ENCODE measurements around the gene ZFY.

Gene ZFY

GRCh38 chrY:2934861-2935715 is at the start of gene ZFY:
Gene ZFY, plus strand, starts transcription at chrY:2935381. Its CDS starts 18,556 bp downstream, at chrY:2953937.
- DNase-seq = no peak

- no peak for DNase-seq
Observed at GRCh38 chrY:2885880-2886279, 49.3 kb upstream of the ZFY start.

GRCh38 chrY:2887386-2887785 is 47.8 kb upstream of the ZFY start:
- no peak for DNase-seq

- DNase-seq = no peak
Observed at GRCh38 chrY:2887955-2888354, 47.2 kb upstream of the ZFY start.

- no peak for DNase-seq
Observed at GRCh38 chrY:2893471-2893870, 41.7 kb upstream of the ZFY start.

GRCh38 chrY:2896050-2896449 is 39.1 kb upstream of the ZFY start:
- no peak for DNase-seq

- no peak for DNase-seq
Observed at GRCh38 chrY:2907356-2907755, 27.8 kb upstream of the ZFY start.

GRCh38 chrY:2913066-2913815 is 21.9 kb upstream of the ZFY start:
- no peak for DNase-seq

GRCh38 chrY:2934078-2934477 is 1.1 kb upstream of the ZFY start:
- DNase-seq = no peak

GRCh38 chrY:2935716-2936435 is 695 bp downstream of the ZFY start:
- DNase-seq = no peak

GRCh38 chrY:2936436-2936750 is 1.2 kb downstream of the ZFY start:
- DNase-seq = no peak

- DNase-seq = no peak
Observed at GRCh38 chrY:2937149-2937548, 2.0 kb downstream of the ZFY start.

- no peak for DNase-seq
Observed at GRCh38 chrY:2949590-2950252, 14.5 kb downstream of the ZFY start.

- no peak for DNase-seq
Observed at GRCh38 chrY:2950655-2951054, 15.5 kb downstream of the ZFY start.

- no peak for DNase-seq
Observed at GRCh38 chrY:2952912-2953311, 17.7 kb downstream of the ZFY start.

GRCh38 chrY:2954735-2955134 is 19.6 kb downstream of the ZFY start:
- no peak for DNase-seq

- no peak for DNase-seq
Observed at GRCh38 chrY:2955561-2955960, 20.4 kb downstream of the ZFY start.

- DNase-seq = no peak
Observed at GRCh38 chrY:2962061-2962460, 26.9 kb downstream of the ZFY start.

GRCh38 chrY:2964814-2965213 is 29.6 kb downstream of the ZFY start:
- DNase-seq = no peak

GRCh38 chrY:2965629-2966028 is 30.4 kb downstream of the ZFY start:
- no peak for DNase-seq

GRCh38 chrY:2969561-2969960 is 34.4 kb downstream of the ZFY start:
- no peak for DNase-seq

GRCh38 chrY:2972708-2973107 is 37.5 kb downstream of the ZFY start:
- no peak for DNase-seq

- no peak for DNase-seq
Observed at GRCh38 chrY:2973110-2973751, 38.0 kb downstream of the ZFY start.

Measured in midbrain (tissue), 1 donor.